SK-N-SH (cell line): ENCODE data around the gene TES. TPM values are rescaled to one million over a fixed set of nuclear protein-coding genes. Genes with fewer than 3 reads are reported as not detected.
A peak's percentile ranks its signal among the peaks of the same experiment; 100 is the strongest.

Experiments
- CTCF ChIA-PET: fragments of 300-600, 350-600 bp; formaldehyde crosslinking; extraction: SDS; loops from one replicate; lab custom pipeline; 2021; lab: Yijun Ruan, JAX
- POLR2A ChIA-PET: fragments of 350-600 bp; sonication (Branson Sonifier 250); formaldehyde crosslinking; extraction: SDS; loops from one replicate; lab custom pipeline; 2020; ENCODE audit warnings: antibody characterized with exemption, inconsistent platforms; lab: Yijun Ruan, JAX
- DNase-seq: peaks from one replicate; pipeline ENCODE4 v3.0.0; 2012
- H2AFZ ChIP-seq: fragments of 200-600 bp; sonication (generic); 2 replicates; pipeline ENCODE4 v1.8.1; 2016; ENCODE audit warnings: antibody characterized with exemption, mild to moderate bottlenecking, low read depth
- H3F3A ChIP-seq: fragments of 200-600 bp; sonication (generic); replicated peaks from 2 replicates; pipeline ENCODE3; 2016; ENCODE audit warnings: antibody characterized with exemption, mild to moderate bottlenecking; ENCODE audit not compliant: insufficient read depth
- H3K27ac ChIP-seq, 2 experiments: fragments of 200-500 bp in 1 of 2; fragments of 200-600 bp in 1 of 2; sonication (Bioruptor generic) in 1 of 2; sonication (generic), shearing (Covaris generic) in 1 of 2; 2 replicates each; pipeline versions ENCODE4 v1.5.1 to v1.6.1; 2014 to 2016; ENCODE audit warnings: low read depth in 2 of 2, inconsistent platforms in 1 of 2, low read length in 1 of 2, mild to moderate bottlenecking in 1 of 2, mixed read lengths in 1 of 2
- H3K27me3 ChIP-seq: fragments of 200-600 bp; sonication (generic), shearing (Covaris generic); 2 replicates; pipeline ENCODE4 v1.6.1; 2016; ENCODE audit warnings: mixed run types; ENCODE audit not compliant: insufficient read depth
- H3K36me3 ChIP-seq, 2 experiments: fragments of 200-500 bp in 1 of 2; fragments of 200-600 bp in 1 of 2; sonication (Bioruptor generic) in 1 of 2; sonication (generic) in 1 of 2; replicated peaks in 1 of 2; 2 replicates each; pipeline versions ENCODE3 to v1.5.1; 2014 to 2016; ENCODE audit warnings: low read length in 1 of 2, mild to moderate bottlenecking in 1 of 2; ENCODE audit not compliant: insufficient read depth in 2 of 2, control insufficient read depth in 1 of 2
- H3K4me1 ChIP-seq, 2 experiments: fragments of 200-500 bp in 1 of 2; fragments of 200-600 bp in 1 of 2; sonication (Bioruptor generic) in 1 of 2; sonication (generic), shearing (Covaris generic) in 1 of 2; 2 replicates each; pipeline versions ENCODE4 v1.5.1 to v1.6.1; 2014 to 2016; ENCODE audit warnings: low read depth in 1 of 2, low read length in 1 of 2, mixed run types in 1 of 2; ENCODE audit not compliant: insufficient read depth in 2 of 2, control insufficient read depth in 1 of 2
- H3K4me2 ChIP-seq: fragments of 200-600 bp; sonication (generic), shearing (Covaris generic); 2 replicates; pipeline ENCODE4 v1.6.1; 2017; ENCODE audit warnings: mixed run types
- H3K4me3 ChIP-seq, 2 experiments: fragments of 200-500 bp in 1 of 2; fragments of 200-600 bp in 1 of 2; sonication (Bioruptor generic) in 1 of 2; sonication (generic), shearing (Covaris generic) in 1 of 2; 2 replicates each; pipeline versions ENCODE4 v1.5.1 to v1.8.1; 2014 to 2016; ENCODE audit warnings: low read depth in 2 of 2, inconsistent platforms in 1 of 2, low read length in 1 of 2, mild to moderate bottlenecking in 1 of 2, mixed read lengths in 1 of 2, moderate library complexity in 1 of 2
- H3K79me2 ChIP-seq: fragments of 200-600 bp; sonication (generic); 2 replicates; pipeline ENCODE4 v1.8.1; 2017; ENCODE audit warnings: mild to moderate bottlenecking; ENCODE audit not compliant: insufficient read depth
- H3K9ac ChIP-seq: fragments of 200-600 bp; sonication (generic); 2 replicates; pipeline ENCODE4 v1.6.1; 2017; ENCODE audit warnings: mixed run types
- H3K9me2 ChIP-seq: fragments of 200-600 bp; sonication (generic); 2 replicates; pipeline ENCODE4 v1.6.1; 2017; ENCODE audit warnings: mixed run types
- H3K9me3 ChIP-seq: fragments of 200-600 bp; sonication (generic); 2 replicates; pipeline ENCODE4 v1.6.1; 2017; ENCODE audit warnings: mixed run types, mild to moderate bottlenecking, moderate library complexity
- H4K20me1 ChIP-seq: fragments of 200-600 bp; sonication (generic); 2 replicates; pipeline ENCODE4 v1.6.1; 2017; ENCODE audit warnings: mild to moderate bottlenecking, mixed run types; ENCODE audit not compliant: insufficient read depth
- CHD2 ChIP-seq: fragments of 150-350 bp; IDR thresholded peaks from 2 replicates; pipeline ENCODE4 v1.6.1; 2018; ENCODE audit warnings: low read length; ENCODE audit not compliant: partially characterized antibody
- EP300 ChIP-seq, 2 experiments: IDR thresholded peaks; 2 replicates each; pipeline versions ENCODE4 v1.4.0 to v1.6.1; 2012; ENCODE audit warnings: borderline replicate concordance in 1 of 2, low read depth in 1 of 2, low read length in 1 of 2
- FOXJ3 ChIP-seq: sonication (generic); formaldehyde crosslinking; IDR thresholded peaks from 2 replicates; pipeline ENCODE4 v1.5.1; 2020; ENCODE audit warnings: mild to moderate bottlenecking, missing genetic modification reagents
- GABPA ChIP-seq: IDR thresholded peaks from 2 replicates; pipeline ENCODE4 v1.4.0; 2012; ENCODE audit warnings: low read depth, mild to moderate bottlenecking
- GATA2 ChIP-seq: sonication (generic); formaldehyde crosslinking; IDR thresholded peaks from 2 replicates; pipeline ENCODE4 v1.5.0; 2020; ENCODE audit warnings: mild to moderate bottlenecking, missing genetic modification reagents
- MXI1 ChIP-seq: IDR thresholded peaks from 2 replicates; pipeline ENCODE4 v1.6.1; 2012; ENCODE audit warnings: mild to moderate bottlenecking, low read depth, low read length, improper control_type of control experiment
- NFIC ChIP-seq: IDR thresholded peaks from 2 replicates; pipeline ENCODE4 v1.4.0; 2012; ENCODE audit warnings: borderline replicate concordance
- RCOR1 ChIP-seq: fragments of 150-350 bp; IDR thresholded peaks from 2 replicates; pipeline ENCODE4 v1.6.1; 2017; ENCODE audit warnings: antibody characterized with exemption, low read length
- REST ChIP-seq: IDR thresholded peaks from 2 replicates; pipeline ENCODE4 v1.6.1; 2012; ENCODE audit warnings: mild to moderate bottlenecking, low read depth, low read length, moderate library complexity
- RFX5 ChIP-seq: IDR thresholded peaks from 2 replicates; pipeline ENCODE4 v1.6.1; 2012; ENCODE audit warnings: mild to moderate bottlenecking, improper control_type of control experiment, low read length
- SMC3 ChIP-seq: IDR thresholded peaks from 2 replicates; pipeline ENCODE4 v1.6.1; 2012; ENCODE audit warnings: low read depth, low read length, improper control_type of control experiment
- USF1 ChIP-seq: IDR thresholded peaks from 2 replicates; pipeline ENCODE4 v1.4.0; 2012; ENCODE audit warnings: low read depth, borderline replicate concordance
- WGBS: methylation state at CpG from one replicate; pipeline ENCODE4 v1.1.6; 2017; ENCODE audit warnings: low lambda C conversion rate; 5-methylcytosine and 5-hydroxymethylcytosine counted together
- polyA plus RNA-seq, 3 experiments: library from polyadenylated mRNA; depleted of rRNA; stranded (reverse); fragments of >200 nt; gene quantifications; 2 replicates each; pipeline ENCODE4 v1.2.3, GENCODE V29; 2012

Gene TES
- polyA plus RNA-seq, 1 of the 3 experiments (the other 2 are of a cell fraction), result 9.5 TPM

- no peaks in the 10 kb centered on the region for H3K36me3 ChIP-seq
- no peak overlapping the region for H3K9ac ChIP-seq
- H3K4me2 ChIP-seq, result no peak overlapping the region; the same call in 1 of the 2 replicates
- peak overlapping the region; percentile 53 to 98 for H3K27ac ChIP-seq
- no peaks in the 10 kb centered on the region for H3K9me3 ChIP-seq
- no peak for DNase-seq
- 53% methylated on average over 5 of the region's 5 CpGs for WGBS
- H3K79me2 ChIP-seq, result no peaks in the 10 kb centered on the region
- POLR2A ChIA-PET, result interaction anchor here (0.8 kb wide), 1 partner anchor 17 kb away, joined by 7 read pairs; the partner anchor contains the start of gene TES
- no peaks in the 10 kb centered on the region; the same call in 1 of the 2 replicates for H3K27me3 ChIP-seq
- H2AFZ ChIP-seq, result no peak overlapping the region
- peaks cover 28% of the 10 kb centered on the region for H3F3A ChIP-seq
- peaks cover 48 to 63% of the 10 kb centered on the region in 2 experiments; a peak in 3 of 4 replicates for H3K4me1 ChIP-seq
- no peak overlapping the region for H3K4me3 ChIP-seq
- TF ChIP-seq REST (no peak), CHD2 (peak; percentile 53), MXI1 (0 out of 2 replicates have a peak, but pooled peaks have one; percentile 21), RCOR1 (peak; percentile 28; the same call in 1 of the 2 replicates), FOXJ3 (no peak), GABPA (no peak), EP300 (IDR thresholded peaks at IDR 0.05; ENCODE audit: borderline replicate concordance in 1 of 2, low read depth in 1 of 2, low read length in 1 of 2) (peak in 1 of 2 experiments; percentile 69; a peak in 1 of 4 replicates), GATA2 (CRISPR knock-in tag) (peak; percentile 65)
- TF ChIP-seq, all 33 proteins: peak for 5
- no peaks in the 10 kb centered on the region for H3K9me2 ChIP-seq
- CTCF ChIA-PET, result interaction anchor here (1.0 to 14.7 kb wide), 10 partner anchors 11 to 363 kb away, joined by 3 to 428 read pairs (median 4); partner anchors contain the start of gene TES
- H4K20me1 ChIP-seq, result no peaks in the 10 kb centered on the region
Observed at GRCh38 chr7:116228241-116228640, 17.9 kb downstream of the TES start.

GRCh38 chr7:116229366-116229765 is 19.0 kb downstream of the TES start:
- CTCF ChIA-PET, result interaction anchor here (1.1 to 14.7 kb wide), 9 partner anchors 12 to 362 kb away, joined by 3 to 428 read pairs (median 5); no protein-coding TSS in a partner anchor
- no peaks in the 10 kb centered on the region; the same call in 1 of the 2 replicates for H3K27me3 ChIP-seq
- peaks cover 49 to 59% of the 10 kb centered on the region in 2 experiments; a peak in 3 of 4 replicates for H3K4me1 ChIP-seq
- H2AFZ ChIP-seq, result no peak overlapping the region
- TF ChIP-seq RFX5, result no peak
- peak; percentile 27; the same call in 1 of the 2 replicates for TF ChIP-seq RCOR1
- TF ChIP-seq CHD2, result no peak
- no peak for TF ChIP-seq SMC3
- TF ChIP-seq MXI1, result no peak
- TF ChIP-seq GATA2 (CRISPR knock-in tag), result peak; percentile 37; the same call in 1 of the 2 replicates
- peak in 1 of 2 experiments; percentile 31; a peak in 1 of 4 replicates for TF ChIP-seq EP300 (IDR thresholded peaks at IDR 0.05; ENCODE audit: borderline replicate concordance in 1 of 2, low read depth in 1 of 2, low read length in 1 of 2)
- TF ChIP-seq NFIC, result no peak
- no peak for TF ChIP-seq USF1
- H4K20me1 ChIP-seq, result no peaks in the 10 kb centered on the region
- H3K79me2 ChIP-seq, result no peaks in the 10 kb centered on the region
- no peaks in the 10 kb centered on the region for H3K9me3 ChIP-seq
- no peak overlapping the region for H3K9ac ChIP-seq
- no peaks in the 10 kb centered on the region for H3K36me3 ChIP-seq
- no peak overlapping the region for H3K4me2 ChIP-seq
- no peak overlapping the region for H3K4me3 ChIP-seq
- H3K9me2 ChIP-seq, result no peaks in the 10 kb centered on the region
- peak overlapping the region in 1 of 2 experiments; percentile 88; a peak in 2 of 4 replicates for H3K27ac ChIP-seq
- DNase-seq, result no peak
- peaks cover 28% of the 10 kb centered on the region for H3F3A ChIP-seq
- POLR2A ChIA-PET, result no interaction called here
